SK-N-SH treated with all-trans-retinoic acid at 6 μM for 48 hours (cell line): ENCODE measurements around the gene RGL4.

Experiments
- ARNTL ChIP-seq: fragments of 450-650 bp; formaldehyde crosslinking; IDR thresholded peaks from 2 replicates; pipeline ENCODE4 v1.5.0; 2020; ENCODE audit warnings: low read depth, mild to moderate bottlenecking, moderate library complexity, borderline replicate concordance
- BACH2 ChIP-seq: fragments of 250-450 bp; sonication (Bioruptor Pico); IDR thresholded peaks from 2 replicates; pipeline ENCODE4 v1.9.0; 2021; ENCODE audit warnings: mild to moderate bottlenecking, borderline replicate concordance
- PPARA ChIP-seq: fragments of 250-450 bp; sonication (Bioruptor Pico); IDR thresholded peaks from 2 replicates; pipeline ENCODE4 v1.5.0; 2020; ENCODE audit warnings: mild to moderate bottlenecking, borderline replicate concordance
- RARB ChIP-seq: fragments of 250-450 bp; sonication (Bioruptor Pico); IDR thresholded peaks from 2 replicates; pipeline ENCODE4 v1.8.0; 2021; ENCODE audit warnings: mild to moderate bottlenecking, moderate library complexity
- TOX ChIP-seq: fragments of 250-450 bp; sonication (Bioruptor Pico); IDR thresholded peaks from 2 replicates; pipeline ENCODE4 v1.8.0; 2021; ENCODE audit warnings: mild to moderate bottlenecking, moderate library complexity, borderline replicate concordance
- ZFP3 ChIP-seq: fragments of 250-450 bp; sonication (Bioruptor Pico); IDR thresholded peaks from 2 replicates; pipeline ENCODE4 v1.5.0; 2020; ENCODE audit warnings: mild to moderate bottlenecking, moderate library complexity
- ZNF565 ChIP-seq: fragments of 450-650 bp; formaldehyde crosslinking; conservative IDR thresholded peaks from 2 replicates; pipeline ENCODE4 v1.5.0; 2020; ENCODE audit warnings: low read depth, mild to moderate bottlenecking, moderate library complexity
- TF ChIP-seq, protein P1 (sequence below): fragments of 250-450 bp; sonication (Bioruptor Pico); IDR thresholded peaks from 2 replicates; pipeline ENCODE4 v1.8.0; 2020; ENCODE audit warnings: mild to moderate bottlenecking, moderate library complexity, borderline replicate concordance
- TF ChIP-seq, protein P2 (sequence below): fragments of 250-450 bp; sonication (Bioruptor Pico); IDR thresholded peaks from 2 replicates; pipeline ENCODE4 v1.5.1; 2020; ENCODE audit warnings: low read depth, mild to moderate bottlenecking, moderate library complexity
- TF ChIP-seq, protein P3 (sequence below): fragments of 250-450 bp; sonication (Bioruptor Pico); IDR thresholded peaks from 2 replicates; pipeline ENCODE4 v1.5.1; 2021; ENCODE audit warnings: mild to moderate bottlenecking, moderate library complexity
- TF ChIP-seq, protein P4 (sequence below): fragments of 250-450 bp; sonication (Bioruptor Pico); IDR thresholded peaks from 2 replicates; pipeline ENCODE4 v1.8.0; 2021; ENCODE audit warnings: low read depth, mild to moderate bottlenecking, moderate library complexity, borderline replicate concordance

DNA sequence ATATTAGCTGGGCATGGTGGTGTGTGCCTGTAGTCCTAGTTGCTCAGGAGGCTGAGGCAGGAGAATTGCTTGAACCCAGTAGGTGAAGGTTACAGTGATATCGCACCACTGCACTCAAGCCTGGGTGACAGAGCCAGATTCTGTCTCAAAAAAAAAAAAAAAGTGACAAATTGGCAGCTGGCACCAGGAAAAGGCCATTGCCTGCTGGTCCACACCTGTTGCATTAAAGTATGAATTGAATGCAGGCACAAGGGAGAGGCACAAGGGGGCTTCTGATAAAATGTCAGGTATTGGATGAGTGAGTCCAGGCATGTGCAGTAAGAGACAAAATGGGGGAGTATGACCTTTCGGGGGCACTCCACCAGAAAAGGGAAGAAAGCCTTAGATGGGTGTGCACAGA is 31.9 kb downstream of the RGL4 start:
- TF ChIP-seq, protein P1, sequence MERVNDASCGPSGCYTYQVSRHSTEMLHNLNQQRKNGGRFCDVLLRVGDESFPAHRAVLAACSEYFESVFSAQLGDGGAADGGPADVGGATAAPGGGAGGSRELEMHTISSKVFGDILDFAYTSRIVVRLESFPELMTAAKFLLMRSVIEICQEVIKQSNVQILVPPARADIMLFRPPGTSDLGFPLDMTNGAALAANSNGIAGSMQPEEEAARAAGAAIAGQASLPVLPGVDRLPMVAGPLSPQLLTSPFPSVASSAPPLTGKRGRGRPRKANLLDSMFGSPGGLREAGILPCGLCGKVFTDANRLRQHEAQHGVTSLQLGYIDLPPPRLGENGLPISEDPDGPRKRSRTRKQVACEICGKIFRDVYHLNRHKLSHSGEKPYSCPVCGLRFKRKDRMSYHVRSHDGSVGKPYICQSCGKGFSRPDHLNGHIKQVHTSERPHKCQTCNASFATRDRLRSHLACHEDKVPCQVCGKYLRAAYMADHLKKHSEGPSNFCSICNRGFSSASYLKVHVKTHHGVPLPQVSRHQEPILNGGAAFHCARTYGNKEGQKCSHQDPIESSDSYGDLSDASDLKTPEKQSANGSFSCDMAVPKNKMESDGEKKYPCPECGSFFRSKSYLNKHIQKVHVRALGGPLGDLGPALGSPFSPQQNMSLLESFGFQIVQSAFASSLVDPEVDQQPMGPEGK (CRISPR knock-in tag): no peak
- TF ChIP-seq PPARA (CRISPR knock-in tag) (no peak), TOX (no peak), ZNF565 (CRISPR knock-in tag) (no peak), ZFP3 (CRISPR knock-in tag) (no peak), BACH2 (CRISPR knock-in tag) (no peak), RARB (CRISPR knock-in tag) (no peak), ARNTL (CRISPR knock-in tag) (no peak)
- TF ChIP-seq, protein P2, sequence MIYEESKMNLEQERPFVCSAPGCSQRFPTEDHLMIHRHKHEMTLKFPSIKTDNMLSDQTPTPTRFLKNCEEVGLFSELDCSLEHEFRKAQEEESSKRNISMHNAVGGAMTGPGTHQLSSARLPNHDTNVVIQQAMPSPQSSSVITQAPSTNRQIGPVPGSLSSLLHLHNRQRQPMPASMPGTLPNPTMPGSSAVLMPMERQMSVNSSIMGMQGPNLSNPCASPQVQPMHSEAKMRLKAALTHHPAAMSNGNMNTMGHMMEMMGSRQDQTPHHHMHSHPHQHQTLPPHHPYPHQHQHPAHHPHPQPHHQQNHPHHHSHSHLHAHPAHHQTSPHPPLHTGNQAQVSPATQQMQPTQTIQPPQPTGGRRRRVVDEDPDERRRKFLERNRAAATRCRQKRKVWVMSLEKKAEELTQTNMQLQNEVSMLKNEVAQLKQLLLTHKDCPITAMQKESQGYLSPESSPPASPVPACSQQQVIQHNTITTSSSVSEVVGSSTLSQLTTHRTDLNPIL (CRISPR knock-in tag): no peak
- TF ChIP-seq, protein P3, sequence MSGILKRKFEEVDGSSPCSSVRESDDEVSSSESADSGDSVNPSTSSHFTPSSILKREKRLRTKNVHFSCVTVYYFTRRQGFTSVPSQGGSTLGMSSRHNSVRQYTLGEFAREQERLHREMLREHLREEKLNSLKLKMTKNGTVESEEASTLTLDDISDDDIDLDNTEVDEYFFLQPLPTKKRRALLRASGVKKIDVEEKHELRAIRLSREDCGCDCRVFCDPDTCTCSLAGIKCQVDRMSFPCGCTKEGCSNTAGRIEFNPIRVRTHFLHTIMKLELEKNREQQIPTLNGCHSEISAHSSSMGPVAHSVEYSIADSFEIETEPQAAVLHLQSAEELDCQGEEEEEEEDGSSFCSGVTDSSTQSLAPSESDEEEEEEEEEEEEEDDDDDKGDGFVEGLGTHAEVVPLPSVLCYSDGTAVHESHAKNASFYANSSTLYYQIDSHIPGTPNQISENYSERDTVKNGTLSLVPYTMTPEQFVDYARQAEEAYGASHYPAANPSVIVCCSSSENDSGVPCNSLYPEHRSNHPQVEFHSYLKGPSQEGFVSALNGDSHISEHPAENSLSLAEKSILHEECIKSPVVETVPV (CRISPR knock-in tag): no peak
- TF ChIP-seq, protein P4, sequence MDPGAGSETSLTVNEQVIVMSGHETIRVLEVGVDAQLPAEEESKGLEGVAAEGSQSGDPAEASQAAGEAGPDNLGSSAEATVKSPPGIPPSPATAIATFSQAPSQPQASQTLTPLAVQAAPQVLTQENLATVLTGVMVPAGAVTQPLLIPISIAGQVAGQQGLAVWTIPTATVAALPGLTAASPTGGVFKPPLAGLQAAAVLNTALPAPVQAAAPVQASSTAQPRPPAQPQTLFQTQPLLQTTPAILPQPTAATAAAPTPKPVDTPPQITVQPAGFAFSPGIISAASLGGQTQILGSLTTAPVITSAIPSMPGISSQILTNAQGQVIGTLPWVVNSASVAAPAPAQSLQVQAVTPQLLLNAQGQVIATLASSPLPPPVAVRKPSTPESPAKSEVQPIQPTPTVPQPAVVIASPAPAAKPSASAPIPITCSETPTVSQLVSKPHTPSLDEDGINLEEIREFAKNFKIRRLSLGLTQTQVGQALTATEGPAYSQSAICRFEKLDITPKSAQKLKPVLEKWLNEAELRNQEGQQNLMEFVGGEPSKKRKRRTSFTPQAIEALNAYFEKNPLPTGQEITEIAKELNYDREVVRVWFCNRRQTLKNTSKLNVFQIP (CRISPR knock-in tag): no peak
